C1 segment of cervical spinal cord (tissue), 14 donors: ENCODE measurements around the gene MXRA5.
"Not testable (repeated sequence)": the region's sequence is repeated elsewhere in the genome, so short reads cannot be mapped to it uniquely, and the experiment has no call there.

ENCODE experiments used
- DNase-seq, 14 donors: peaks; one replicate each; lab custom pipeline; 2025; lab: John Stamatoyannopoulos, UW

Gene MXRA5

DNA sequence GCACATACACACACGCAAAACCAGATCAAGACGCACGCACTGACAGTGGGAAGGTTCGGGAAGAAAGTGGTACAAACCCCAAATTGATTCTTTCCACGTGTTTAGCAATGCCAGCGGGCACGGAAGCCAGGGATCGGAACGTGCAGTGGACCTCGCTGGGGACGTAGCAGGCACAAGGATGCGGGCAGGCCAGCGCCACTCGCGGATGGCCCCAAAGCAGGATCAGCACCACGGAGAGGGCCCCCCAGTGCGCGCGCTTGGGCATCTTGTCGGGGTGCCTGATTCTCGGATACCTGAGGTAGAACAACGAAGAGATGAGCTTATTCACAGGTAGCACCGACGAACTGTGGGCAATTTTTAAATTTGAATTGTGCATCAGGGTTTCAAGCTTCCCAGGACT lies 2.9 kb downstream of the MXRA5 start:
- DNase-seq = not testable (repeated sequence)

DNA sequence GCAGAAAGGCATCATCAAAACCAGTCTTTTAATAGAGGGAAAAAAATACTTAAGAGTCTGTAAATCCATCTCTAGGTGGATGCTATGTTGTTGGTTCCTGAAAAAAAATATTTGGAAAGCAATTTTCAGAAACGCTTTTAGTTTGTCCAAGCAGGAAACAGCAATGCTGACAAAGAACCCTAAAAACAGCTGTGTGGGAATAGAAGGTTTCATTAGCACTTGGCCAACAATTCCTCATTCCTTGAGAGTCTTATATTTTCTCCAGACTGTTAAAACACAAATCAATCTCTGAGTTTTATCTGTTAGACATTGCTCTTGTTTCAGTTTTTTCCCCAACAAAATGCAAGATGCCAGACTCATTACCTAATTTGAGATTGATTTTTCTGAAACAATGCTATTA lies 6.4 kb downstream of the MXRA5 start:
- DNase-seq = no peak

DNA sequence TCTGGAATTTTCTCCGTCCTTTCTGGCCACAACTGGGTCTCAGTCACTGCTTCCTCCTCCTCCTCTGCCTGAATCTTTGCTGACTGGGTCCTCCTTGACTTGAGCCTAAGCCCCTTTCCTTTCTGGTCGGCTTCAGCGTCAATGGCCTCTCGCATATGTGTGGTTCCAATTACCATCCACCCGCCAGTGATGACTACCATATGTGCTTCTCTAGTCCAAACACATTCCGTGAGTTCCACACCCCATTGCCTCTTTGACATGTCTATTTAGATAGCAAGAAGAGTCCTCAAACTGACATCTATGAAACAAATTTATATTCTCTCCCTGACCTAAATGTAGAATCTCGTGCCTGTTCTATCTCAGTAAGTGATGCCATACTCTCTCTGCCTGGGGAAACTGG lies 19.8 kb downstream of the MXRA5 start:
- DNase-seq = no peak

DNA sequence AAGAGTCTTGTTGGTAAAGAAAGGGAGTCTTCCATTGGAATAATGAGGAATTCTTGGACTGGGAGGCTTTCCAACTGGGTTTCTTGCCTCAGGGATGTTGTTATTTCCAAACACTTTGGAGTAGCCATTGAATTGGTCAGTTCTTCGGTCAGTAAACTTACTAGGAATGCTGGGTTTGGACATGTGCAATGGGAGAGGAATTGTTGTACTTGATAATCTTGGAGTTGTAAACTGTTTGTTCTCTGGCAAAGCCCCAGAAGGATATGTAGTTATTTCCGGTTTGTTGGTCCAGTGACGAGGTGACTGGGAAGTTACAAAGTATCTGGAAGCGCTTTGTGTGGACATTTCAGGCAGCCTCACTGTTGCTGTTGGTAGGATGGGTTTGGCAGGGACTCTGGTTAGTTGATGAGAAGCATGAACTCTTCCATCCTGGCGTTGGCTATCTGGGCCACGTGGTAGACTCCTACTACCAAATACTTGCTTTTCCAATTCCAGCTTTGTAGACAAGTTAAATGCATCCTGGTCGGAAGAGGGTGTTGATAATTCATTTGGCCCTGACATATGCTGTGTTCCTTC lies 25.9 kb downstream of the MXRA5 start:
- DNase-seq = no peak

DNA sequence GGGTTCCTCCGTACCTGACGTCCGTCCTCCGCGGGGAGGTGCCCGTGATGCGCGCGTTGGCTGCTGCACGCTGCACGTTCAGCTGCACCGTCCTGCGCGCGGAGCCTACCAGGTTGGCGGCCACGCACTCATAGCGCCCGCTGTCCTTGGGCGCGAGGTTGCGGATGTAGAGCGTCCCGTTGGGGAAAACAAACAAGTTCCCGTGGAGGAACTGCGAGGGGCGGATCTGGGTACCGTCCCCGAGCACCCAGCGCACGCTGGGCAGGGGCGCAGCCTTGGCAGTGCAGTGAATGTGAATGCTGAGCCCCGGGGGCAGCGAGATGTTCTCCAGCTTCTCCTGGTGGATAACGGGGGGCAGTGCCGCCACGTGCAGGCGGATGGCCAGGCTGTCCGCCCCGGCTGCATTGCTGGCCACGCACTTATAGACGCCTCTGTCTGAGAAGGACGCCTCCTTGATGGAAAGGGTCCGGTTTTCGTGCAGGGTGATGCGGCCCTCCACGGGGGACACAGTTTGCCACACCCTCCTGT lies 29.2 kb downstream of the MXRA5 start:
- DNase-seq = no peak

DNA sequence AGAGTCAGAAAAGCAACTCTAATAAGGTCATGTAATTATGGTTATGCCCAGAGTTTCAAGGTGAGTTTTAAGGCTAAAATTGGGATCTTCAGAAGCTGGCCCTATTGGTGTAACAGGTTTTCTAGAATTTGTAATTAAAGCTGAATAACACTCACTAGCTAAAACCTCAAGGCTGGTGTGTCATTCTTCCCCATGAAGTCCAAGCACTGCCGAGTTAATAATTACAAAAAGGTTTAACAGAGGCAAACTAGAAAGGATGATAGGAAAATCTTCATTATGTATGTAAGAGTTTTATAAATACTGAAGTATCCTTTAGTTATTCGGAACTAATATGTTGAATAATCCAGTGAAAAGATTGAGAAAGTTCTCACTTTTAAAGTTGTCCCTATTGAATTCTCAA lies 34.3 kb downstream of the MXRA5 start:
- no peak for DNase-seq

DNA sequence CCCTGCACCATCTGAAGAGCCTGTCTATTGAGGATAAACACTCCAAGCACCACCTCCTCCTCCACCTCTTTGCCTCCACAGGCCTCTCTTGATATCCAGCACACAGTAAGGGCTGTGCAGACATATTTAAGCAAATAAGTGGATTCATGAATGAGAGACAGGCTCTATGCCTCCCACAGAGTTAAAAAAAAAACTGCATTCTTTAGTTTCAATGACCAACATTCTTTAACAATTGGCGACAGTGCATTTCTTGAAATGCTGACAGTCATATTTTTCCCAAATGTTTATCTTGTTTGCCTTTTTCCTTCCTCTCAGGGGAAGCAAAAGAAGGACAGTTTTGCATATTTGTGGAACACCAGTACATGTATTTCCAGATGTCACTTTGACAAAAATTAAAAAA lies 38.6 kb downstream of the MXRA5 start:
- DNase-seq = no peak

DNA sequence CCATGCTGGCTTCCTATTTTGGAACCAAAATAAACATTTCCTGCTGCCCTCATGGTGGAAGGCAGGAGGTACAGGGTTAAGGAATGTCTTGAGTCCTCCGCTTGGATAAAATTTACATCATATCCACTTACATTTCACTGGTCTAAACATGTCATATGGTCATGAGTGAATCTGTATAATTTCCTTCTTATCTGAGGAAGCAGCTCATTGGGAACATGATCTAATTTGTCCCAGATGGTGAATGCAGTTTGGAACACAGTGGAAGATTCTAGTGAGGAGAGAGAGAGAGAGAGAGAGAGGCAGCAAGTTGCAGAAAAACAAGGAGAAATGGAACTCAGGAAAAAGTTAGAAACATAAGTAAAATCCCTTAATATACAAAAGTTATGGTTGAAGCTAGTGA lies 46.8 kb downstream of the MXRA5 start:
- no peak for DNase-seq

DNA sequence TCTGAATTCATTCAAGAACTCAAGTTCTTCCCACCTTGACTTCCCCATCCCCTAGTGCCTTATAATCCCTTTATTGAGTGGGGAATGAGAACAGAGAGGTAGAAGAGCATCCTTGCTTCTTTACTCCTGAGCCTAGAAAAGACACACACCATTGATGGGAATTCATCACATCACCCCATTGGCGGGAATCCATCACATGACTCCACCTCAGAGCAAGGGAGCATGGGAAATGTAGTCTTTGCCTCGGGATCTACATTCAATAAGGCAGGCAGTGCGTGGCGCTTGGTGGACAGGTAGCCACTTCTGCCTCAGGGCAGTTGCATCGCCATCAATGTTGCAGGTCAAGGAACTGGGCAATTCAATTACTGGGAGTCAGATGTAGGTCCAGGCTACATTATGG lies 50.7 kb downstream of the MXRA5 start:
- DNase-seq = no peak

DNA sequence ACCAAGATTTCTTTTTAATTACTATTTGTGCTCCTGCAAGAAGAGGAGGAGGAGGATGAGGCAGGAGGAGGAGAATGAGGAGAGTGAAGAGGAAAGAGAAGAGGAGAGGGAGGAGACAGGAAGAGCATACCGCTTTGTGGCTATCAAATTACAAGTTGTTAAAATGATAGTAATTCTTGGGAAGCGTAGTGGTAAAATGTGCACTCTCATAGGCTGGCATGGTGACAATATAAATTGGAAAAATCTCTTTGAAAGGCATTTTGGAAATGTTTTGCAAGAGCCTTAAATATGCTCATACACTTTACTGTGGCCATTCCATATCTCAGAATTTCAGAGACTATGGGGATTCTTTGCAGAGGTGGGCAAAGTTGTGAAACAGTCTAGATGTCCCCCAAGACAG lies 53.2 kb downstream of the MXRA5 start:
- DNase-seq = no peak

DNA sequence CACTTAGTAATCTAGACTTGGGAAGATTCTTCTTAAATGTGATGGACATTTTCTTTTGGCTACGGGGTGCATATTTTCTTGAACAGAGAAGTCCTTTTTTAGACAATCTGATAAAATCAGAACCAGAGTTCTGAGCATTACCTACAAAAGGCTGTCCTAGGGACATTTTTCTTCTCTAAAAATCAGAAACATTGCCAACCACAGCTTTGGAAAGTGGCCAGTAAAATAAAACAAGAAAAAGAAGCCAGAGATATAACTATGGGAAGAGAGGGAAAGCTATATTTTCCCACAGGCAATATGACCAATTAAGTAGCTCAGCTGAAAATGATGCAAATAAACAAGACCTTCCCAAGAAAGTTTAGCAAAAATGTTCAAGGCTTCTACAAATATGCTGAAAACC lies 55.9 kb downstream of the MXRA5 start:
- no peak for DNase-seq

DNA sequence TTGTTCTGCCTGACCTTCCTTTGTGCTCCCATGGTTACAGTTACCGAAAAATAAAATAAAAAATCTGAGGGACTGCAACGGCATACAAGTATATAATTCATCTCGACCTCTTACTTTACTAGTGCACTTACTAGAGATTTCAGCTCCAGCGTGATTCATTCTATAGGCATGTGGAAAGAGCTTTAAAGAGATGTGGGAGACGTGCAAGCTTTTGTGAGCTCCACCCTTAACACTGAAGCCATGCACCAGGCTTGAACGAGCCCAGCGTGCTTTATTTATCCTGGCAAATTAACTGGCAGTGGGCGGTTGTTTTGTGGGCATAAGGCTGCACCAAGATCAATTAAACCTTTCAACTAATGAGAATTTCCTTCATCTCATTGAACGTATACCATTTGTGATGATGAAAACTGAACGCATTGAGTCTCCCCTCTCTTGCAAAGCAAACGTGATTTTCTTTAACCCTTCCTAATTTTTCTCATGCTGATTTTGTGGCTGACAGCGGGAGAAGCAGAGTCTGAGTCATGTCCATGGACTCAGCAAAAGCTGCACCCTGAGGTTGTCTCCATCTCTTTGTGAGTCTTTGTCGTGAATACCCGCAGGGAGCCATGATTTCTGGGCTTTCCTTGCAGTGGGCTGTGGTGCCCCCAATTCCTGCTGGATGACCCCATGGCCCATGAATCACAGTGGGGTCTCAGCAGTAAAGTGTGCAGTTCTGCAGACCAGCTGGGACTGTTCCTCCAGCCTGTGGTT lies 60.1 kb downstream of the MXRA5 start:
- no peak for DNase-seq

DNA sequence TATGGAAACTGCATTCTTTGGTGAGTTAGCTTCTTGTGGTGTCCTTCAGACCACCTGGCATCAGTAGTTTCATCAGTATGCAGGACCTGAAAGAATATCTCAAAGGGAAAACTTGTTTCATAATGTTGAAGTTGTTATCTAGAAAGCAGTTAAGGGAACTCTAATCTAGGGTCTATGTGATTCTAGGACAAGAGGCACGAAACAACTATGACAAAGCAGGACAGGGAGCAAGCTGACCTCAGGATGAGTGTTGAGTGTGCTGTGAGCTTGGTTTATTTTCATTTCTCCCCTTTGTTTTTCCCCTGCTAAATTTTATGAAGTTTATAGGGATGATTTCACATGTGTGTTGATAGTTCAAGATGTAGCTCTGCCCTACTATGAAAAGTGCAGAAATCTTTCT lies 65.7 kb downstream of the MXRA5 start:
- no peak for DNase-seq

DNA sequence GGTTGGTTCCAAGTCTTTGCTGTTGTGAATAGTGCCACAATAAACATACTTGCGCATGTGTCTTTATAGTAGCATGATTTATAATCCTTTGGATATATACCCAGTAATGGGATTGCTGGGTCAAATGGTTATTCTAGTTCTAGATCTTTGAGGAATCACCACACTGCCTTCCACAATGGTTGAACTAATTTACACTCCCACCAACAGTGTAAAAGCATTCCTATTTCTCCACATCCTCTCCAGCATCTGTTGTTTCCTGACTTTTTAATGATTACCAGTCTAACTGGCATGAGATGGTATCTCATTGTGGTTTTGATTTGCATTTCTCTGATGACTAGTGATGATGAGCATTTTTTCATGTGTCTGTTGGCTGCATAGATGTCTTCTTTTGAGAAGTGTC lies 72.8 kb downstream of the MXRA5 start:
- not testable (repeated sequence) for DNase-seq

DNA sequence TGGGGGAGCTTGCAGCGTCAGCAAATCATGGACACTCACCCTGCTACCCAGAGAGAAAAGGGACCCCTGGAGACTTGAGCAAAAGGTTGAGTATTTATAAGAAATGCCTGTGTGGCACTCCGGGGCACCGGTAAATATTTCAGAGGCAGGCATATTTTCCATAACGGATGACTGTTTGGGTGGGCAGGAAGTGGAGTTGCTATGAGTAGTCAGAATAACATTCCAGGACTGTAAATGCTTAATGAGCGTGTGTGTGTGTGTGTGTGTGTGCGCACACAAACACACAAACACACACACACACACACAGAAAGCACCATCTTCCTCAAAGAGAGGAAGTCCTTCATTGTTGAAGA lies 74.6 kb downstream of the MXRA5 start:
- DNase-seq = no peak

DNA sequence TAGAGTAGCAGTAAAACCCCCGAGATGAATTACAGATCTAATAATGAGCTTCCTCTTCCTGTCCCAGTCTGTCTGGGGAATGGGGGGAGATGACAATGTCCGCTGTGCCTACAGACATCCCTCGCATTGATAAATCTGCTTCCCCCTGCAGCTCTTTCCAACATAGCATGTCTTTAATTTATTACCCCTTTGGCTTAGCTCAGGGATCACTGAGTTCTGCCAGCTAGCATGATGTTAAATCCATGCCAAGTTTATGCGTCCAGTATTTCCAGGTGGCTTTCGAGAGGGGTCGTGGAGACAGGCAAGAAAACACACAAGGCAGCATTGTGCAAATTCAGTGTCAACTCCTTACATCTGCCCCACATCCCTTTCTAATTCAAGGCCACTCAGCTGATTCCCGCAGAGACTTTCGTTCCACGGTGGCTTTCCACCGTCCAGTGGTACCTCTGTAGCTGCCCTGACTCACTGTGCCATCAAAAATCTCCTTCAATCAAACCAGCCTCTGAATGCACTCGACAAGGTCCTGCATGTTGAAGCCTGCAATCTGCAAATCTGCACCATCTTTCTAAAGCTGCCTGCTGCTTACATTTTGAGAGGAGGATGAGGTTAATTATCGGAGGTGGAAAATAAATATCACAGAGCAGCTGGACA lies 75.1 kb downstream of the MXRA5 start:
- DNase-seq = no peak

DNA sequence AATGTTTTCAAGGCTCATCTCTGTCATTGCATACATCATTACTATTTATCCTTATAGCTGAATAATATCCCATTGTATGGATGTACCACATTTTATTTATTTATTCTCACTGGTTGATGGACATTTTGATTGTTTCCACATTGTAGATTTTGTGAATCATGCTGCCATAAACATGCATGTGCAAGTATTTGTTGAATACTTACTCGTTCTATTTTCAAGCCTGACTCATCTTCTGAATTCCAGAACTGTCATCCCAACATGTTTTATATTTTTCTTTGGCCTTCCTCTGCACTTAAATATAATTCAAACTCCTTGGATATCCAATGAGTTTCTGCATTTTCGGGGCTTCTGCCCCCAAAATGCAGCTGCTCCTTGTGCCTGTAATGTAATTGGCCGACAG lies 77.6 kb downstream of the MXRA5 start:
- DNase-seq = no peak

DNA sequence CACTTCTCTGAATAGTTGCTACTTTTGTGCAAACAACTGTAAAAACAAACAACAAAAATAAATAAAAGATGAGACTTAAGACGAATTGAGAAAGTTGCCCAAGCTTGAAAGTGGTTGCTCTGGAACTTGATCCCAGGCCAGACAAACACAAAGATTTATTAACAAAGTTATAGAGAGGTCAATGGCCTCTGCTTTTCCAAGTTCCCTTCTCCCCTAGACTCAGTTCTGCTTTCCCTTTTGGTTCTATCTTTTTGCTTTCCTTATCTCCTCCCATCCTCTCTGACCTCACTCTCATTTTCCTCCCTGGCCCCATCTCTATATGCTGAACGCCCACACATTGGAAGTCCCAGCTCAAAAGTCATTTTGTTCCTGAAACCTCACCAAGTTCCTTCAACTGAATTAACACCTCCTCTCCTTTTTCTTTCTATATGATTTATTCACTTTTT lies 82.7 kb downstream of the MXRA5 start:
- no peak for DNase-seq

DNA sequence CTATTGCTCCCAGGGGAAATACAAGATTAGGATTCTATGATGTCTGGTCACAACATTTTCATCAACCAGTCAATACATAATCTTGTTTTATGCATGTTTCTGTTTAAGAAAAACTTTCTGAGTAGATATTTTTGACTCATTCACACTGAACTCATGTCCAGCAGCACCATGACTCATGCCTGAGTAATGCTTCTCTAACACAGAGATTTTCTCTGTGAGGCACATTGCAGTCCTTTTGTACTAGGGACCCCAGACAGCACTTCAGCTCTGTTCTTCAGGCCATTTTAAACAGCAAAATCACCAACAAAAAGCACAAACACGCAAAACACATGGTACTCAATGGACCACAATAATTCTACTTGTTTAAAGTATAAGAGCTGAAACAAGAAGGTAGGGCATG lies 83.6 kb downstream of the MXRA5 start:
- DNase-seq = no peak
